Ishikawa (cell line): ENCODE results near the gene SPRY4.

Experiments
- CEBPB ChIP-seq: IDR thresholded peaks from 2 replicates; pipeline ENCODE4 v1.6.1; 2012
- CREB1 ChIP-seq: IDR thresholded peaks from 2 replicates; pipeline ENCODE4 v1.6.1; 2012; ENCODE audit warnings: low read depth
- EGR1 ChIP-seq: IDR thresholded peaks from 2 replicates; pipeline ENCODE4 v1.6.1; 2012
- EP300 ChIP-seq: IDR thresholded peaks from 2 replicates; pipeline ENCODE4 v1.6.1; 2012; ENCODE audit warnings: borderline replicate concordance
- FOXM1 ChIP-seq: IDR thresholded peaks from 2 replicates; pipeline ENCODE4 v1.6.1; 2012; ENCODE audit warnings: low read depth, borderline replicate concordance
- MAX ChIP-seq: IDR thresholded peaks from 2 replicates; pipeline ENCODE4 v1.6.1; 2012
- NFIC ChIP-seq: IDR thresholded peaks from 2 replicates; pipeline ENCODE4 v1.6.1; 2012
- RAD21 ChIP-seq: IDR thresholded peaks from 2 replicates; pipeline ENCODE4 v1.6.1; 2012; ENCODE audit warnings: low read depth
- REST ChIP-seq: IDR thresholded peaks from 2 replicates; pipeline ENCODE4 v1.6.1; 2012; ENCODE audit warnings: low read depth, mild to moderate bottlenecking
- TAF1 ChIP-seq: IDR thresholded peaks from 2 replicates; pipeline ENCODE4 v1.6.1; 2012; ENCODE audit warnings: low read depth, mild to moderate bottlenecking
- TCF12 ChIP-seq: IDR thresholded peaks from 2 replicates; pipeline ENCODE4 v1.6.1; 2012; ENCODE audit warnings: low read depth
- TEAD4 ChIP-seq: IDR thresholded peaks from 2 replicates; pipeline ENCODE4 v1.6.1; 2012
- USF1 ChIP-seq: IDR thresholded peaks from 2 replicates; pipeline ENCODE4 v1.6.1; 2012
- YY1 ChIP-seq: IDR thresholded peaks from 2 replicates; pipeline ENCODE4 v1.6.1; 2012; ENCODE audit warnings: low read depth
- ZBTB7A ChIP-seq: IDR thresholded peaks from 2 replicates; pipeline ENCODE4 v1.6.1; 2012; ENCODE audit warnings: low read depth

The SPRY4 gene

GRCh38 chr5:142319560-142320429, 5.0 kb downstream of the SPRY4 start:
- TF ChIP-seq YY1, result no peak
- TF ChIP-seq TAF1, result no peak
- TF ChIP-seq REST, result no peak
- no peak for TF ChIP-seq TEAD4
- no peak for TF ChIP-seq EP300
- no peak for TF ChIP-seq MAX
- TF ChIP-seq CEBPB, result no peak
- TF ChIP-seq EGR1, result no peak
- no peak for TF ChIP-seq FOXM1
- TF ChIP-seq CREB1, result no peak
- no peak for TF ChIP-seq TCF12
- TF ChIP-seq USF1, result no peak
- no peak for TF ChIP-seq RAD21
- no peak for TF ChIP-seq NFIC
- no peak for TF ChIP-seq ZBTB7A

GRCh38 chr5:142319105-142319504, 5.7 kb downstream of the SPRY4 start:
- TF ChIP-seq TEAD4 (no peak), REST (no peak), EGR1 (no peak), CREB1 (no peak), FOXM1 (no peak), TCF12 (no peak), MAX (no peak), RAD21 (no peak)

GRCh38 chr5:142317753-142318152, 7.1 kb downstream of the SPRY4 start:
- no peak for TF ChIP-seq CEBPB
- TF ChIP-seq RAD21, result no peak
- no peak for TF ChIP-seq CREB1
- TF ChIP-seq TCF12, result no peak
- TF ChIP-seq EP300, result no peak

- no peak for TF ChIP-seq REST
- no peak for TF ChIP-seq YY1
- TF ChIP-seq USF1, result no peak
- no peak for TF ChIP-seq EGR1
- TF ChIP-seq NFIC, result no peak
- no peak for TF ChIP-seq RAD21
- TF ChIP-seq TCF12, result no peak
- TF ChIP-seq CEBPB, result no peak
- TF ChIP-seq FOXM1, result no peak
- TF ChIP-seq ZBTB7A, result no peak
- TF ChIP-seq CREB1, result no peak
- TF ChIP-seq TEAD4, result no peak
- TF ChIP-seq MAX, result no peak
- TF ChIP-seq EP300, result no peak
- TF ChIP-seq TAF1, result no peak
Observed at GRCh38 chr5:142317173-142317572, 7.6 kb downstream of the SPRY4 start.
